Measurements from ENCODE around the gene C1orf174.

DNA sequence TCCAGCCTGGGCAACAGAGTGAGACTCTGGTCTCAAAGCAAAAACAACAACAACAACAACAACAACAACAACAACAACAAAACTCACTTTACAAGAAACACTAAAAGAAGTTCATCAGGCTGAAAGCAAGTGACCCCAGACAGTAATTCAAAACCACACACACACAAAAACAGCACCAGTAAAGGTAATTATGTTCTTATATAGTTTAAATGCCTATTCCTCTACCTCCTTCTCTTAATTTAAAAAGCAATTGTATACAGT is 1.7 kb downstream of the C1orf174 start:
- no peak for TF ChIP-seq CTCF (IDR thresholded peaks at IDR 0.05)
- no peak for TF ChIP-seq POLR2A (IDR thresholded peaks at IDR 0.05)
